Breast epithelium (tissue), 3 donors: ENCODE results near the gene CUL7.

Source experiments
- POLR2A ChIP-seq: fragments of 450-650 bp; IDR thresholded peaks from one replicate; pipeline ENCODE4 v1.6.1; 2016; ENCODE audit warnings: antibody characterized with exemption, mild to moderate bottlenecking, moderate library complexity
- TF ChIP-seq, protein P1 (sequence below), 3 donors: fragments of 450-650 bp; IDR thresholded peaks; one replicate each; pipeline ENCODE4 v1.5.1; 2016 to 2017; ENCODE audit warnings: antibody characterized with exemption in 3 of 3, mild to moderate bottlenecking in 3 of 3, moderate library complexity in 3 of 3

DNA sequence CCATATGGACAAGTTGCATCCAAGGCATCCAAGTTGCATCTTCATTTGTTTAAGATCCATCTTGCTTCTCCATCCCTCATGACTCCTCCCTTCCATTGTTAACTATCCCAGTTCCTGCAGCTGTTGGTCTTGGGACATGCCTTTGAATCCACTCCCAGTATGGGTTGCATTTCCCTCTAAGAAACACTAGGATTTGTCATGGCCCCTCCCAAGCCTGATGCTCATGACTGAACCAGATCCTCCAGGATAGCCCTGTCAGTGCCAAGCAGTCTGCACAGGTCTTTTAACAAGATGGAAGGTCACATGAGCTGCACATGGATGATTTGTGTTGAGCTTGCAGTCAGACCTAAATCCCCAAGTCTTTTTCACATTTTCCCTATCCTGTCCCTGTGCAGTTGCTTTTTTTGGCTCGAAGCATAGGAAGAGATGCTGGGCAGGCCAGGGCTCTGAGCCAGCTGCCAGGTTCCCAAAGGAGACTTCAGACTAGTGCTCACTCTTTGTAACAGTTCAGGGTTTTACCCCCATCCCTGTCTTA, 65.1 kb downstream of the CUL7 start:
- TF ChIP-seq POLR2A, result no peak
- TF ChIP-seq, protein P1, sequence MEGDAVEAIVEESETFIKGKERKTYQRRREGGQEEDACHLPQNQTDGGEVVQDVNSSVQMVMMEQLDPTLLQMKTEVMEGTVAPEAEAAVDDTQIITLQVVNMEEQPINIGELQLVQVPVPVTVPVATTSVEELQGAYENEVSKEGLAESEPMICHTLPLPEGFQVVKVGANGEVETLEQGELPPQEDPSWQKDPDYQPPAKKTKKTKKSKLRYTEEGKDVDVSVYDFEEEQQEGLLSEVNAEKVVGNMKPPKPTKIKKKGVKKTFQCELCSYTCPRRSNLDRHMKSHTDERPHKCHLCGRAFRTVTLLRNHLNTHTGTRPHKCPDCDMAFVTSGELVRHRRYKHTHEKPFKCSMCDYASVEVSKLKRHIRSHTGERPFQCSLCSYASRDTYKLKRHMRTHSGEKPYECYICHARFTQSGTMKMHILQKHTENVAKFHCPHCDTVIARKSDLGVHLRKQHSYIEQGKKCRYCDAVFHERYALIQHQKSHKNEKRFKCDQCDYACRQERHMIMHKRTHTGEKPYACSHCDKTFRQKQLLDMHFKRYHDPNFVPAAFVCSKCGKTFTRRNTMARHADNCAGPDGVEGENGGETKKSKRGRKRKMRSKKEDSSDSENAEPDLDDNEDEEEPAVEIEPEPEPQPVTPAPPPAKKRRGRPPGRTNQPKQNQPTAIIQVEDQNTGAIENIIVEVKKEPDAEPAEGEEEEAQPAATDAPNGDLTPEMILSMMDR (IDR thresholded peaks at IDR 0.05), result no peak
